B cell (primary cell): ENCODE measurements around the gene TSPAN10. TPM values are rescaled to one million over a fixed set of nuclear protein-coding genes. Genes with fewer than 3 reads are reported as not detected.

Experiments used
- ATAC-seq: fragments of 200-7000 bp; cut with Tn5 transposase; one replicate; pipeline ENCODE4 v1.10.0; 2021; ENCODE audit warnings: low read depth, mild to moderate bottlenecking, moderate number of reproducible peaks, moderate library complexity
- CTCF ChIA-PET: fragments of 350-600 bp; sonication (Branson Sonifier 250); formaldehyde crosslinking; loops from one replicate; lab custom pipeline; 2021; ENCODE audit warnings: antibody characterized with exemption, inconsistent platforms; lab: Charles Lee
- POLR2A ChIA-PET: fragments of 350-600 bp; sonication (Branson Sonifier 250); formaldehyde crosslinking; loops from one replicate; lab custom pipeline; 2021; ENCODE audit warnings: antibody characterized with exemption; lab: Charles Lee
- DNase-seq: peaks from one replicate; pipeline ENCODE4 v3.0.0; 2013
- H2AFZ ChIP-seq: 2 replicates; pipeline ENCODE4 v1.6.1; 2012; ENCODE audit warnings: mild to moderate bottlenecking, low read depth, low read length; ENCODE audit not compliant: insufficient read depth, poor library complexity, severe bottlenecking
- H3K27ac ChIP-seq, 2 donors: 1 replicate in 1 of 2; 2 replicates in 1 of 2; pipeline ENCODE4 v1.5.1; 2012 to 2013; ENCODE audit warnings: low read length in 2 of 2, mild to moderate bottlenecking in 2 of 2, moderate library complexity in 1 of 2
- H3K27me3 ChIP-seq, 4 experiments: fragments of 200-600 bp in 1 of 4; sonication (generic) in 1 of 4; replicated peaks in 1 of 4; 1 replicate in 2 of 4; 2 replicates in 2 of 4; pipeline versions ENCODE4 v1.6.1 to v1.7.0; 2013 to 2016; ENCODE audit warnings: low read length in 3 of 4, mild to moderate bottlenecking in 2 of 4, mixed read lengths in 1 of 4, moderate library complexity in 1 of 4; ENCODE audit not compliant: insufficient read depth in 4 of 4, control insufficient read depth in 3 of 4; ENCODE audit errors: control extremely low read depth in 1 of 4
- H3K36me3 ChIP-seq, 2 experiments: replicated peaks in 1 of 2; 1 replicate in 1 of 2; 2 replicates in 1 of 2; pipeline versions ENCODE4 v1.6.1 to v1.7.1; 2013; ENCODE audit warnings: low read length in 1 of 2; ENCODE audit not compliant: insufficient read depth in 2 of 2, control insufficient read depth in 1 of 2; ENCODE audit errors: control extremely low read depth in 1 of 2, extremely low read depth in 1 of 2
- H3K4me1 ChIP-seq, 2 donors: fragments of 200-600 bp in 1 of 2; sonication (generic) in 1 of 2; 1 replicate in 1 of 2; 2 replicates in 1 of 2; pipeline versions ENCODE4 v1.5.1 to v1.6.1; 2013 to 2017; ENCODE audit warnings: low read length in 2 of 2; ENCODE audit not compliant: control insufficient read depth in 2 of 2, insufficient read depth in 2 of 2
- H3K4me2 ChIP-seq: replicated peaks from 2 replicates; pipeline ENCODE3; 2012; ENCODE audit warnings: mild to moderate bottlenecking, low read depth, low read length; ENCODE audit not compliant: poor library complexity, severe bottlenecking
- H3K4me3 ChIP-seq, 5 experiments: fragments of 200-600 bp in 1 of 5; sonication (generic) in 1 of 5; 1 replicate in 3 of 5; 2 replicates in 2 of 5; pipeline versions ENCODE4 v1.5.1 to v1.7.0; 2011 to 2016; ENCODE audit warnings: low read length in 4 of 5, mild to moderate bottlenecking in 4 of 5, low read depth in 2 of 5, control low read depth in 1 of 5, moderate library complexity in 1 of 5; ENCODE audit not compliant: insufficient read depth in 1 of 5; ENCODE audit errors: control extremely low read depth in 1 of 5, extremely low read depth in 1 of 5
- H3K79me2 ChIP-seq: fragments of 200-600 bp; sonication (generic); one replicate; pipeline ENCODE4 v1.6.0; 2016; ENCODE audit warnings: low read length; ENCODE audit not compliant: control insufficient read depth, insufficient read depth
- H3K9ac ChIP-seq: fragments of 200-600 bp; sonication (generic); 2 replicates; pipeline ENCODE4 v1.6.1; 2017; ENCODE audit warnings: mild to moderate bottlenecking, low read length, moderate library complexity
- H3K9me3 ChIP-seq, 3 donors: one replicate each; pipeline versions ENCODE4 v1.6.1 to v1.7.1; 2013; ENCODE audit warnings: low read length in 2 of 3; ENCODE audit not compliant: control insufficient read depth in 2 of 3, insufficient read depth in 1 of 3; ENCODE audit errors: control extremely low read depth in 1 of 3
- H4K20me1 ChIP-seq: 2 replicates; pipeline ENCODE4 v1.6.0; 2012; ENCODE audit warnings: mild to moderate bottlenecking, low read length; ENCODE audit not compliant: insufficient read depth, control insufficient read depth, poor library complexity, severe bottlenecking
- H3K27ac Mint-ChIP-seq: one replicate; pipeline ENCODE4 v1.8.0; 2021; ENCODE audit warnings: mixed read lengths
- H3K27me3 Mint-ChIP-seq: one replicate; pipeline ENCODE4 v1.8.0; 2021; ENCODE audit warnings: mixed read lengths
- H3K4me1 Mint-ChIP-seq: one replicate; pipeline ENCODE4 v1.8.0; 2021; ENCODE audit warnings: mixed read lengths
- H3K4me3 Mint-ChIP-seq: one replicate; pipeline ENCODE4 v1.8.0; 2021; ENCODE audit warnings: mixed read lengths
- H3K9me3 Mint-ChIP-seq: one replicate; pipeline ENCODE4 v1.8.0; 2022; ENCODE audit warnings: mixed read lengths; ENCODE audit not compliant: insufficient read depth
- CTCF ChIP-seq: fragments of 200-600 bp; IDR thresholded peaks from one replicate; pipeline ENCODE4 v1.8.0; 2022; ENCODE audit warnings: antibody characterized with exemption, mild to moderate bottlenecking
- EZH2 ChIP-seq: IDR thresholded peaks from 2 replicates; pipeline ENCODE4 v1.6.1; 2012; ENCODE audit warnings: borderline replicate concordance, low read depth, mild to moderate bottlenecking, moderate library complexity, low read length; ENCODE audit not compliant: insufficient read depth, poor library complexity, severe bottlenecking
- WGBS: methylation state at CpG from one replicate; pipeline ENCODE4 v1.1.5; 2013; ENCODE audit warnings: missing lambda C conversion rate; ENCODE audit not compliant: insufficient coverage; 5-methylcytosine and 5-hydroxymethylcytosine counted together
- intact Hi-C: fragments of 100-400 bp; cut with micrococcal nuclease; formaldehyde crosslinking; loops from one replicate; pipeline ENCODE4 v1.10.0; 2022
- polyA plus RNA-seq: library from polyadenylated mRNA; depleted of rRNA; stranded (reverse); fragments of >200 nt; gene quantifications from 2 replicates; pipeline ENCODE4 v1.2.3, GENCODE V29; 2012
- total RNA-seq, 2 donors: library from RNA; stranded (reverse); fragments of 120-200 nt in 1 of 2; gene quantifications; 1 replicate in 1 of 2; 2 replicates in 1 of 2; pipeline versions ENCODE4 v1.2.3 to v1.2.4, GENCODE V29; 2013 to 2022

TSPAN10 gene
- total and polyA plus RNA-seq, 2 donors (not counting 1 experiment from before 2014, with no cell fraction given) = 0.34 to 1.1 TPM

GRCh38 chr17:81656118-81656743, 19.2 kb downstream of the TSPAN10 start, which contains the start of gene PDE6G:
Gene PDE6G, minus strand, starts transcription at chr17:81656542. Its CDS starts 3,237 bp downstream, at chr17:81653305.
- Histone ChIP-seq H2AFZ (no peak within 1 kb of the TSS), H3K4me2 (no peak within 1 kb of the TSS), H3K9ac (no peak within 1 kb of the TSS), H3K36me3 (no peaks in the 10 kb centered on the region), H3K9me3 (no peaks in the 10 kb centered on the region), H3K4me1 (peaks cover 12 to 18% of the 10 kb centered on the region in 2 donors), H3K27me3 (peaks cover 0 to 14% (median 2%) of the 10 kb centered on the region in 4 experiments), H3K79me2 (no peaks in the 10 kb centered on the region), H3K27ac (no peak within 1 kb of the TSS), H3K4me3 (no peak within 1 kb of the TSS), H4K20me1 (no peaks in the 10 kb centered on the region)
- Mint-ChIP-seq H3K4me1 (peaks cover 15% of the 10 kb centered on the region), H3K27ac (no peak within 1 kb of the TSS), H3K27me3 (peaks cover 4% of the 10 kb centered on the region), H3K4me3 (no peak within 1 kb of the TSS), H3K9me3 (no peaks in the 10 kb centered on the region)
- WGBS = 87% methylated on average over 15 of the region's 15 CpGs
- ChIA-PET CTCF (no interaction called here), POLR2A (interaction anchor here (0.9 kb wide), 1 partner anchor 15 kb away, joined by 3 read pairs; no protein-coding TSS in a partner anchor)
- ATAC-seq = no peak
- intact Hi-C loops = no loop called here
- TF ChIP-seq CTCF (no peak), EZH2 (no peak)
- no peak for DNase-seq

GRCh38 chr17:81656835-81657234, 19.8 kb downstream of the TSPAN10 start:
- no peak for ATAC-seq
- Mint-ChIP-seq H3K4me1 (peaks cover 14% of the 10 kb centered on the region), H3K27me3 (peaks cover 2% of the 10 kb centered on the region), H3K9me3 (no peaks in the 10 kb centered on the region), H3K4me3 (no peak overlapping the region), H3K27ac (no peak overlapping the region)
- H3K27me3 ChIP-seq = peaks cover 0 to 8% (median 2%) of the 10 kb centered on the region in 4 experiments
- DNase-seq = no peak
- 49% methylated on average over 4 of the region's 4 CpGs for WGBS
- ChIA-PET CTCF (no interaction called here), POLR2A (no interaction called here)
- TF ChIP-seq CTCF (no peak), EZH2 (no peak)
- intact Hi-C loops = no loop called here
- H3K27ac ChIP-seq = no peak overlapping the region
- H3K4me1 ChIP-seq = peaks cover 12 to 18% of the 10 kb centered on the region in 2 donors
- H3K9ac ChIP-seq = no peak overlapping the region
- H2AFZ ChIP-seq = no peak overlapping the region
- H3K4me2 ChIP-seq = no peak overlapping the region
- no peaks in the 10 kb centered on the region for H3K9me3 ChIP-seq
- no peaks in the 10 kb centered on the region for H4K20me1 ChIP-seq
- H3K79me2 ChIP-seq = no peaks in the 10 kb centered on the region
- no peaks in the 10 kb centered on the region for H3K36me3 ChIP-seq
- no peak overlapping the region for H3K4me3 ChIP-seq
